RPMI7951 (cell line): ENCODE results near the gene MEF2B. TPM values are rescaled to one million over a fixed set of nuclear protein-coding genes. Genes with fewer than 3 reads are reported as not detected.
"Not testable (repeated sequence)": the region's sequence is repeated elsewhere in the genome, so short reads cannot be mapped to it uniquely, and the experiment has no call there.

ENCODE experiments used
- DNase-seq: peaks from one replicate; pipeline ENCODE4 v3.0.0-alpha.2; 2012; ENCODE audit warnings: low read depth
- total RNA-seq: library from RNA; depleted of rRNA; stranded (reverse); fragments of >200 nt; shearing (Covaris generic); gene quantifications from 2 replicates; pipeline ENCODE4 v1.2.3, GENCODE V29; 2014

MEF2B gene
- total RNA-seq, 1 experiment from 2014 or later, result not detected

DNA sequence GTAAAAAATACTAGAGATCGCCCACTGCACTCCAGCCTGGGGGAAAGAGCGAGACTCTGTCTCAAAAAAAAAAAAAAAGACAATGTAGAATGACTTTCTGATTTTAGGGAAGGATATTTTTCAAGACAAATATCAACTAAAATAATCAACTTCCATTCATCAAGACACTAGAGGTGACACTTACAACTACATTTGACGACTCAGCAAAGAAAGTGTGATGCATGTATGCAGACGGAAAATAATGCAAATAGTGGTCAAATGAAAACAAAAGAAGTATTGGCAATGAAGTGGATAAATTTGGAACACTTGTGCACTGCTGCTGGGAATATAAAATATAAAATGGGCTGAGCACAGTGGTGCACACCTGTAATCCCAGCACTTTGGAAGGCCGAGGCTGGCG, 44.0 kb downstream of the MEF2B start:
- no peak for DNase-seq

GRCh38 chr19:19123386-19123785, 46.7 kb downstream of the MEF2B start:
- DNase-seq, result no peak

DNA sequence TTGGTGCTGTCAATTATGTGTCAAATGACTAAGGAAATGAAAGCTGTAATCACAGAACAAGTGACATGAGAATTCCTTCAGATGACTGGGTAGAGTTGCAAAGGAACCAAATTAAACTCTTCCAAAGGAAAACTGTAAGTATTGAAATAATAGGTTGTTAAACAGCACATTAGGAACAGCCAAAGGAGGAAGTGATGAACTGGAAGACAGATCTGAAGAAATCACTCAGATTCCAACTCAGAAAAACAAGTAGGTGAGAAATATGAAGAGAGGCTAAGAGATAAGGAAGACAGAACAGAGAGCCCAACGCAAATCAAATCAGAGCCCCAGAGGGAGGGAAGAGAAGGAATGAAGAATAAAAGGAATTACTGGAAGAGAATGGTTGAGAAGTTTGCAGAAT, 47.2 kb downstream of the MEF2B start:
- no peak for DNase-seq

GRCh38 chr19:19121371-19121770, 48.7 kb downstream of the MEF2B start:
- no peak for DNase-seq

DNA sequence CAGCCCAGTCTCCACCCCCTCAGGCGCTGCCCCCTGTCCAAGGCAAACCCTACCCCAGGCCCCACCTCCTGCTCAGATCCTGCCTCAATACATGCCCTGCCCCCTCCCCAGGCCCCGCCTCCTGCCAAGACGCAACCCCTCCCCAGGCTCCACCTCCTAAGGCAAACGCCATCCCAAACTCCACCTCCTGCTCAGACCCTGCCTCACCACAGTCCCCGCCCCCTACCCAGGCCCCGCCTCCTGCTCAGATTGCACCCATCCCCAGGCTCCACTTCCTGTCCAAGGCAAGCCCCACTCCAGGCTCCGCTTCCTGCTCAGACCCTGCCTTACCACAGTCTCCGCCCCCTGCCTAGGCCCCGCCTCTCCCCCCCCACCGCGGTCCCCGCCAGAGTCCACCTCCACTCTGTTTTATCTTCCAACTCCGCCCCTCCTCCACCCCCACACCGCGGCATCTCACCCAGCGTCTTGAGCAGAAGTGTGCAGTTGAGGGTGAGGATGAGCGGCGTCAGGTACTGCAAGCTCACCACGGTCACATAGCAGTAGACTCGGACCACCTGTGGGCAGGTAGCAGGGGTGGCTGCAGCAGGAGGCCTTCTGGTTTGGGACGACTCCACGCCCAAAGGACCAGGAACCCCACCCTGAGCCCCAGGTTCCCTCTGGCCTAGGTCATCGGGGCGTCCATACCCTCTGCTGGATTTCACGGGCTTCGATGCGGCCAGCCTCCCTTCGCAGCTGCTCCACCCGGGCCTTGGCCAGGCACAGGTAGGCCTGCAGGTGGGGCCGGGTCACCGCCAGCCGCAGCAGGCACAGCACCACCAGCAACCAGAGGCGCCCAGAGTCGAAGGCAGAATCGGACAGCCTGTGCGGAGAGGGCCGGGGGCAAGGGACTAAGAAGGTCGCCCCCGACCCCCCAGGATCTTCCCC, 49.5 kb downstream of the MEF2B start:
- no peak for DNase-seq

- DNase-seq, result no peak
Measured at GRCh38 chr19:19119325-19120237, 50.5 kb downstream of the MEF2B start.

GRCh38 chr19:19115954-19116353, 54.1 kb downstream of the MEF2B start:
- peak; percentile 20 for DNase-seq

DNA sequence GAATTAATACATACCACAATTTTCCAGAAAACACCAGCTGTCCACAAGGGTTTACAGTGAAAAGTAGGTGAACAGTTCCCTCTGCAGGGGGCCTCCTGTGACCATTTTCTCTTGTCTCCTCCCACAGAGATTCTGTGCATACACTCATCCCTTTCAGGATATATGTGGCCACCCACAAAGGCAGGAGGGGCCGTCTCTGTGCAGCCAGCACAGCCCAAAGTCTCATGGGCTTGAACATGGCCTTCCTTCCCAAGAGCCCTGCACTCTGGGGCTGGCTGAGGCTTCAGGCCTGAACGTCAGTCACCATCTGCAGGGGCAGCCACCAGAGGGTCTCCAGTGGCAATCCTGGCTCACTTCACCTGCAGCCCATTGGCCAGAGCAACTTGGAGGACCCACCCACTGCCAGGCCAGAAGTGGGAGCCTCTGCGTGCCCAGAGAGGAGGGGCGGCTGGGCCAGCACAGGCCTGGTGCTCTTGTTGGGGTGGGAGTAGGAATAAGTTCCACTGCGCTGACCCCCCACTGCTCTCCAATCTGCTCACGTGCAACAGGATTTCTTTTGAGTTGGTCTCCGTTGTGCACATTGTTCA, 56.9 kb downstream of the MEF2B start:
- peak; percentile 58 for DNase-seq

GRCh38 chr19:19111967-19112580, 58.0 kb downstream of the MEF2B start:
- DNase-seq, result no peak

- DNase-seq, result no peak
Measured at GRCh38 chr19:19111136-19111835, 58.8 kb downstream of the MEF2B start.

GRCh38 chr19:19110410-19111135, 59.5 kb downstream of the MEF2B start:
- no peak for DNase-seq

DNA sequence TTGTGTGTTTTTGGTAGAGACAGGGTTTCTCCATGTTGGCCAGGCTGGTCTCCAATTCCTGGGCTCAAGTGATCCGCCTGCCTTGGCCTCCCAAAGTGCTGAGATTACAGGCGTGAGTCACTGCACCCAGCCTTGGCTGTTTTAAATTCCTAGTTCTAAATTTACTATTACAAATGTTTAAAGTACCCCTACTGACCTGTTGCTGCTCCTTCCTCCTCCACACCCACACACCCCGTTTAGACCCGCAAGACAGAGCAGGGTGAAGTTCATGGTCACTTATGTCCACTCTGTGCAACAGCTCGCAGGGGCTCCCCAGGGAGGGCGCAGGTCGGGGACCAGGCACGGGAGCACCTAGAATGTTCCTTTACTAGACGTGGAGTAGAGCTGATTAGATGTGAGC, 60.5 kb downstream of the MEF2B start:
- no peak for DNase-seq

GRCh38 chr19:19107654-19108053, 62.4 kb downstream of the MEF2B start:
- no peak for DNase-seq

- not testable (repeated sequence) for DNase-seq
Measured at GRCh38 chr19:19106938-19107337, 63.1 kb downstream of the MEF2B start.

- DNase-seq, result no peak
Measured at GRCh38 chr19:19106056-19106551, 64.0 kb downstream of the MEF2B start.

DNA sequence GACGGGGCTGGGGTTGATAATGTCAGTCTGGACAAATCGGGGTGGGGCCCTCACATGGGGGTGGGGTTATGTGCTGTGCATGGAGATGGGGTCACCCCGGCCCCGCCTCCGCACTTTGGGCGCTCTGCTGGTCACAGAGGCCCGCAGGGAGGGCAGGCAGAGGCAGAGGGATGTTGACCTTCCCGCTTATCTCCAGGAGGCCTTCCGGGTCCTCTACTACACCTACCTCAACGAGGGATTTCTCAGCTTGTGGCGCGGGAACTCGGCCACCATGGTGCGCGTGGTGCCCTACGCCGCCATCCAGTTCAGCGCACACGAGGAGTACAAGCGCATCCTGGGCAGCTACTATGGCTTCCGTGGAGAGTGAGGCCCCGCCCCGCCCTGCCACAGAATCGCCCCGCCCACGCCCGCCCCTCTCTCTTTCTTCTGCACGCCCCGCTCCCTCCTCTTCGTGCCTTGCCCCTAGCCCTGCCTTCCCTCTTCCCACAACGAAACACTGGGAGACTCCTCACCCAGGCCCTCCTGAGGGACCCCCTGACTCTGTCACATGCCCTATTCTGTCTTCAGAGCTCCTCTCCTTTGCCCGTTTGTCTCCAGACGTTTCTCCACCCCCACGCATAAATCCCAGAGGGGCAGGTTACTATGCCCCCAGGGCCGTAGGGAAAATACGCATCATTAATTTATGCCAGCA, 64.6 kb downstream of the MEF2B start:
- DNase-seq, result peak; percentile 53

DNA sequence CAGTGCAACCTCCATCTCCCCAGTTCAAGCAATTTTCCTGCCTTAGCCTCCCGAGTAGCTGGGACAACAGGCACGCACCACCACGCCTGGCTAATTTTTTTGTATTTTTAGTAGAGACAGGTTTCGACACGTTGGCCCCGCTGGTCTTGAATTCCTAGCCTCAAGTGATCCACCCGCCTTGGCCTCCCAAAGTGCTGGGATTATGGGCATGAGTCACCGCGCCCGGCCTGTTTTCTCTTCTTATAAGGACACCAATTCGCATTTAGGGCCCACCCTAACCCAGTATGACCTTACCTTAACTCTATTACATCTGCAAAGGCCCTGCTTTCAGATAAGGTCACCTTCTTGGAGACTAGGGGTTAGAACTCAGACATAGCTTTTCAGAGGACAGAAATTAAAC, 66.9 kb downstream of the MEF2B start:
- no peak for DNase-seq

DNA sequence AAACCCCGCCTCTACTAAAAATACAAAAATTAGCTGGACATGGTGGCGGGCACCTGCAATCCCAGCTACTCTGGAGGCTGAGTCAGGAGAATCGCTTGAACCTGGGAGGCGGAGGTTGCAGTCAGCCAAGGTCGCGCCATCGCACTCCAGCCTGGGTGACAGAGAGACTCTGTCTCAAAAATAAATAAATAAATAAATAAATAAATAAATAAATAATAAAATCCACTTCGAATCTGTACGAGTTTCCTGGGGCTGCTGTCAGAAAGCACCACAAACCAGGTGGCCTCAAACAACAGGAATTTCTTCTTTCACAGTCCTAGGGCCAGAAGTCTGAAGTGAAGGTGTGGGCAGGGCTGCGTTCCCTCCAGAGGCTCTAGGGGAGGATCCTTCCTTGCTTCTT, 67.5 kb downstream of the MEF2B start:
- not testable (repeated sequence) for DNase-seq

DNA sequence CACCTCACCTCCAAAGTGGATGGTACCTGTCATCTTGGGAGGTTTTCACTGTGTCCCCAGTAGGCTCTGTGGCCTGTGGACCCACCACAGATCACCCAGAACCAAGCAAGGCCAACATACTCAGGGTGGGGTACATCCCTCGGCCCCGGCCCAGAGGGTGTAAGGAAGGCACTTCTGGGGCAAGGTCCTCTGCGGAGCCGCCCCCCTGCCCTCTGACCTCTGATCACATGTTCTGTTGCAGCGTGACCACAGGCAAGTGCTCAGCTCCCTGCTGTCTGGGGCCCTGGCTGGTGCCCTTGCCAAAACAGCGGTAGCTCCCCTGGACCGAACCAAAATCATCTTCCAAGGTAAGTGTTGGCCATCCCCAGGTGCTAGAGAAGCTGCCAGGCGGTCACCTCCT, 68.5 kb downstream of the MEF2B start:
- no peak for DNase-seq
